ENCODE measurements around the gene PNMT. TPM values are rescaled to one million over a fixed set of nuclear protein-coding genes. Genes with fewer than 3 reads are reported as not detected.
"Not testable (repeated sequence)": the region's sequence is repeated elsewhere in the genome, so short reads cannot be mapped to it uniquely, and the experiment has no call there.

PNMT gene
- total RNA-seq, 4 donors from 2014 or later: 0.26 to 8.4 (median 1.3) TPM

GRCh38 chr17:39706383-39706782 lies 38.1 kb downstream of the PNMT start:
- Histone ChIP-seq H3K4me3 (peak overlapping the region in 3 of 4 donors; percentile 26 to 41 (median 30)), H3K27me3 (peaks cover 0 to 1% (median 0%) of the 10 kb centered on the region in 4 donors), H3K36me3 (peaks cover 19 to 48% (median 25%) of the 10 kb centered on the region in 3 donors), H3K27ac (peak overlapping the region; percentile 86 to 97 (median 92)), H3K9me3 (no peaks in the 10 kb centered on the region), H3K4me1 (peaks cover 32 to 72% (median 46%) of the 10 kb centered on the region in 3 donors)
- no peak for DNase-seq
- WGBS, 2 donors: 23 to 39% methylated on average over 3 to 7 of the region's 8 CpGs
- intact Hi-C loops (cut with DNase I): no loop called here
- TF ChIP-seq CTCF (IDR thresholded peaks at IDR 0.05) (no peak), POLR2A (IDR thresholded peaks at IDR 0.05) (no peak)

GRCh38 chr17:39706921-39707337 lies 38.7 kb downstream of the PNMT start:
- WGBS, 2 donors: 54 to 75% methylated on average over 6 of the region's 7 CpGs
- Histone ChIP-seq H3K36me3 (peaks cover 19 to 53% (median 25%) of the 10 kb centered on the region in 3 donors), H3K27ac (peak overlapping the region; percentile 86 to 97 (median 92)), H3K4me1 (peaks cover 27 to 66% (median 42%) of the 10 kb centered on the region in 3 donors), H3K4me3 (peak overlapping the region in 3 of 4 donors; percentile 26 to 41 (median 30)), H3K9me3 (no peaks in the 10 kb centered on the region), H3K27me3 (no peaks in the 10 kb centered on the region)
- DNase-seq: no peak
- TF ChIP-seq CTCF (IDR thresholded peaks at IDR 0.05) (no peak), POLR2A (IDR thresholded peaks at IDR 0.05) (no peak)
- intact Hi-C loops (cut with DNase I): no loop called here

- no peak for DNase-seq
- H3K4me3 ChIP-seq: no peak overlapping the region
- intact Hi-C loops (cut with DNase I): no loop called here
- H3K4me1 ChIP-seq: peaks cover 11 to 44% (median 22%) of the 10 kb centered on the region in 3 donors
- TF ChIP-seq CTCF (IDR thresholded peaks at IDR 0.05): no peak
- TF ChIP-seq POLR2A (IDR thresholded peaks at IDR 0.05): no peak
- H3K27me3 ChIP-seq: no peaks in the 10 kb centered on the region
- 87 to 90% methylated on average over 10 to 11 of the region's 14 CpGs for WGBS, 2 donors
- H3K36me3 ChIP-seq: peaks cover 19 to 78% (median 25%) of the 10 kb centered on the region in 3 donors
- H3K9me3 ChIP-seq: no peaks in the 10 kb centered on the region
- no peak overlapping the region for H3K27ac ChIP-seq
Measured at GRCh38 chr17:39709319-39709997, 41.2 kb downstream of the PNMT start.

- intact Hi-C loops (cut with DNase I): no loop called here
- H3K36me3 ChIP-seq: peaks cover 19 to 87% (median 25%) of the 10 kb centered on the region in 3 donors
- WGBS, 2 donors: 86 to 93% methylated on average over 7 to 13 of the region's 20 CpGs
Measured at GRCh38 chr17:39709998-39710964, 42.0 kb downstream of the PNMT start.

GRCh38 chr17:39711071-39711470 lies 42.8 kb downstream of the PNMT start:
- H3K4me3 ChIP-seq; DNase-seq; intact Hi-C loops (cut with DNase I); H3K9me3 ChIP-seq; H3K27ac ChIP-seq; H3K27me3 ChIP-seq: not testable (repeated sequence)
- 81 to 83% methylated on average over 11 of the region's 11 CpGs for WGBS, 2 donors
- peaks cover 25 to 95% (median 27%) of the 10 kb centered on the region in 3 donors for H3K36me3 ChIP-seq
- H3K4me1 ChIP-seq: peaks cover 11 to 44% (median 19%) of the 10 kb centered on the region in 3 donors

More at GRCh38 chr17:39709998-39710964, 42.0 kb downstream of the PNMT start:
- peaks cover 6 to 44% (median 17%) of the 10 kb centered on the region in 3 donors for H3K4me1 ChIP-seq
- no peak overlapping the region for H3K27ac ChIP-seq
- no peaks in the 10 kb centered on the region for H3K9me3 ChIP-seq
- H3K27me3 ChIP-seq: no peaks in the 10 kb centered on the region
- H3K4me3 ChIP-seq: no peak overlapping the region
- DNase-seq: no peak
- TF ChIP-seq CTCF (IDR thresholded peaks at IDR 0.05) (no peak), POLR2A (IDR thresholded peaks at IDR 0.05) (no peak)
